NCI-H2107 (cell line): ENCODE results near the gene KLK12.

Source experiments
- DNase-seq: peaks from one replicate; lab custom pipeline; 2025; lab: John Stamatoyannopoulos, UW

The KLK12 gene

DNA sequence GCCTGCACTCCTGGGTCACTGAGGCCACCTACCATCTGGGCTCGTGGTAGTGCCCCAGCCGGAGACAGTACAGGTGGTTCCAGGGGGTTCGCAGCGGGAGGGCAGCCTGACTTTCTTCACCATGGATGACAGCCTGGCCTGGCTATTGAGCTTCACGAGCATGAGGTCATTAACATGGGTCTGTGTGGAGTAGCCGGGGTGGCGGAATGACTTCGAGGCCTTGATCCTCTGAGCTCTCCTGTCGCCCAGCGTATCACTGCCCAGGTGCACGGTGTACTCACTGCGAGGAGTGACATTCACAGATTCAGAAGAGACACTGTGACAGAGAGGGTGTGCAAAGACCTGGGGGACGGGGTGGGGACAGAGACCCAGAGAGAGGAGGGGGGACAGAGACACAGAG lies 54.6 kb downstream of the KLK12 start:
- no peak for DNase-seq

- no peak for DNase-seq
These were observed 55.0 kb downstream of the KLK12 start for GRCh38 chr19:50979758-50980157.
